ENCODE measurements around the gene CEBPE. TPM values are rescaled to one million over a fixed set of nuclear protein-coding genes. Genes with fewer than 3 reads are reported as not detected.
A peak's percentile ranks its signal among the peaks of the same experiment; 100 is the strongest.

The CEBPE gene
- polyA plus RNA-seq, 1 of the 3 experiments (the other 2 are of a cell fraction) = not detected

DNA sequence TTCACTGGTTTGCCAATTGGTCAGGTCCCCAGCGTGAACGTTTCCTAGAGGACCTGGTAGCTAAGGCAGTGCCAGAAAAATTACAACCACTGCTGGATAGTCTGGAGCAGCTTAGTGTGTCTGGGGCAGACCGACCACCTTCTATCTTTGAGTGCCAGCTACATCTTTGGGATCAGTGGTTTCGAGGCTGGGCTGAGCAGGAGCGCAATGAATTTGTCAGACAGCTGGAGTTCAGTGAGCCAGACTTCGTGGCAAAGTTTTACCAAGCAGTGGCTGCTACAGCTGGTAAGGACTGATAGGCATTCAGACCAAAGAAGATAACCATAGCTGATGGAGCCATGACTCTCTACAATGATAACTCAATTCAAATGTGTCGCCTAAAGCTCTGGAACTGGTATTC is 21.3 kb downstream of the CEBPE start:
- H3K9me3 ChIP-seq = no peaks in the 10 kb centered on the region
- H3K4me2 ChIP-seq = 0 out of 2 replicates have a peak overlapping the region, but pooled peaks have one; percentile 78
- H3K9ac ChIP-seq = no peak overlapping the region
- CTCF ChIA-PET = interaction anchor here (0.8 to 1.7 kb wide), 3 partner anchors 21 to 89 kb away, joined by 3 to 5 read pairs (median 5); no protein-coding TSS in a partner anchor
- H4K20me1 ChIP-seq (ENCODE audit: insufficient read depth) = peaks cover 48% of the 10 kb centered on the region
- no peaks in the 10 kb centered on the region for H3F3A ChIP-seq (replicated peaks; ENCODE audit: insufficient read depth)
- 93% methylated on average over 7 of the region's 7 CpGs for WGBS (ENCODE audit: low lambda C conversion rate)
- peaks cover 26 to 27% of the 10 kb centered on the region in 2 experiments for H3K36me3 ChIP-seq (replicated peaks in 1 of 2; ENCODE audit: control insufficient read depth in 1 of 2, insufficient read depth in 2 of 2, low read length in 1 of 2)
- H3K79me2 ChIP-seq (ENCODE audit: insufficient read depth) = peaks cover 56% of the 10 kb centered on the region
- H3K27ac ChIP-seq (ENCODE audit: low read depth in 2 of 2, low read length in 1 of 2) = no peak overlapping the region
- no peaks in the 10 kb centered on the region for H3K9me2 ChIP-seq
- DNase-seq = no peak
- POLR2A ChIA-PET = no interaction called here
- no peak for TF ChIP-seq SMC3 (IDR thresholded peaks at IDR 0.05; ENCODE audit: low read depth, low read length)
- TF ChIP-seq RAD21 (IDR thresholded peaks at IDR 0.05; ENCODE audit: low read length) = no peak
- TF ChIP-seq, protein P1, sequence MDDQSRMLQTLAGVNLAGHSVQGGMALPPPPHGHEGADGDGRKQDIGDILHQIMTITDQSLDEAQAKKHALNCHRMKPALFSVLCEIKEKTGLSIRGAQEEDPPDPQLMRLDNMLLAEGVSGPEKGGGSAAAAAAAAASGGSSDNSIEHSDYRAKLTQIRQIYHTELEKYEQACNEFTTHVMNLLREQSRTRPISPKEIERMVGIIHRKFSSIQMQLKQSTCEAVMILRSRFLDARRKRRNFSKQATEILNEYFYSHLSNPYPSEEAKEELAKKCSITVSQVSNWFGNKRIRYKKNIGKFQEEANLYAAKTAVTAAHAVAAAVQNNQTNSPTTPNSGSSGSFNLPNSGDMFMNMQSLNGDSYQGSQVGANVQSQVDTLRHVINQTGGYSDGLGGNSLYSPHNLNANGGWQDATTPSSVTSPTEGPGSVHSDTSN (IDR thresholded peaks at IDR 0.05) = no peak
- TF ChIP-seq RXRA (IDR thresholded peaks at IDR 0.05; ENCODE audit: borderline replicate concordance, low read depth) = no peak
- TF ChIP-seq NRF1 (IDR thresholded peaks at IDR 0.05; ENCODE audit: low read depth, low read length) = no peak
- TF ChIP-seq MEF2A (IDR thresholded peaks at IDR 0.05; ENCODE audit: borderline replicate concordance, low read depth) = no peak
- no peak for TF ChIP-seq EP300 (IDR thresholded peaks at IDR 0.05; ENCODE audit: borderline replicate concordance in 1 of 2, low read depth in 1 of 2, low read length in 1 of 2)
- no peak for TF ChIP-seq ELF1 (IDR thresholded peaks at IDR 0.05)
- TF ChIP-seq, protein P2, sequence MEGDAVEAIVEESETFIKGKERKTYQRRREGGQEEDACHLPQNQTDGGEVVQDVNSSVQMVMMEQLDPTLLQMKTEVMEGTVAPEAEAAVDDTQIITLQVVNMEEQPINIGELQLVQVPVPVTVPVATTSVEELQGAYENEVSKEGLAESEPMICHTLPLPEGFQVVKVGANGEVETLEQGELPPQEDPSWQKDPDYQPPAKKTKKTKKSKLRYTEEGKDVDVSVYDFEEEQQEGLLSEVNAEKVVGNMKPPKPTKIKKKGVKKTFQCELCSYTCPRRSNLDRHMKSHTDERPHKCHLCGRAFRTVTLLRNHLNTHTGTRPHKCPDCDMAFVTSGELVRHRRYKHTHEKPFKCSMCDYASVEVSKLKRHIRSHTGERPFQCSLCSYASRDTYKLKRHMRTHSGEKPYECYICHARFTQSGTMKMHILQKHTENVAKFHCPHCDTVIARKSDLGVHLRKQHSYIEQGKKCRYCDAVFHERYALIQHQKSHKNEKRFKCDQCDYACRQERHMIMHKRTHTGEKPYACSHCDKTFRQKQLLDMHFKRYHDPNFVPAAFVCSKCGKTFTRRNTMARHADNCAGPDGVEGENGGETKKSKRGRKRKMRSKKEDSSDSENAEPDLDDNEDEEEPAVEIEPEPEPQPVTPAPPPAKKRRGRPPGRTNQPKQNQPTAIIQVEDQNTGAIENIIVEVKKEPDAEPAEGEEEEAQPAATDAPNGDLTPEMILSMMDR (IDR thresholded peaks at IDR 0.05) = no peak
- TF ChIP-seq RCOR1 (IDR thresholded peaks at IDR 0.05; ENCODE audit: low read length) = no peak
- no peaks in the 10 kb centered on the region for H3K27me3 ChIP-seq (ENCODE audit: insufficient read depth)
- peaks cover 7 to 20% of the 10 kb centered on the region in 2 experiments; a peak in 3 of 4 replicates for H3K4me1 ChIP-seq (ENCODE audit: control insufficient read depth in 1 of 2, insufficient read depth in 2 of 2, low read depth in 1 of 2, low read length in 1 of 2)
- no peak overlapping the region for H2AFZ ChIP-seq (ENCODE audit: low read depth)
- no peak overlapping the region for H3K4me3 ChIP-seq (ENCODE audit: low read depth in 2 of 2, low read length in 1 of 2)

DNA sequence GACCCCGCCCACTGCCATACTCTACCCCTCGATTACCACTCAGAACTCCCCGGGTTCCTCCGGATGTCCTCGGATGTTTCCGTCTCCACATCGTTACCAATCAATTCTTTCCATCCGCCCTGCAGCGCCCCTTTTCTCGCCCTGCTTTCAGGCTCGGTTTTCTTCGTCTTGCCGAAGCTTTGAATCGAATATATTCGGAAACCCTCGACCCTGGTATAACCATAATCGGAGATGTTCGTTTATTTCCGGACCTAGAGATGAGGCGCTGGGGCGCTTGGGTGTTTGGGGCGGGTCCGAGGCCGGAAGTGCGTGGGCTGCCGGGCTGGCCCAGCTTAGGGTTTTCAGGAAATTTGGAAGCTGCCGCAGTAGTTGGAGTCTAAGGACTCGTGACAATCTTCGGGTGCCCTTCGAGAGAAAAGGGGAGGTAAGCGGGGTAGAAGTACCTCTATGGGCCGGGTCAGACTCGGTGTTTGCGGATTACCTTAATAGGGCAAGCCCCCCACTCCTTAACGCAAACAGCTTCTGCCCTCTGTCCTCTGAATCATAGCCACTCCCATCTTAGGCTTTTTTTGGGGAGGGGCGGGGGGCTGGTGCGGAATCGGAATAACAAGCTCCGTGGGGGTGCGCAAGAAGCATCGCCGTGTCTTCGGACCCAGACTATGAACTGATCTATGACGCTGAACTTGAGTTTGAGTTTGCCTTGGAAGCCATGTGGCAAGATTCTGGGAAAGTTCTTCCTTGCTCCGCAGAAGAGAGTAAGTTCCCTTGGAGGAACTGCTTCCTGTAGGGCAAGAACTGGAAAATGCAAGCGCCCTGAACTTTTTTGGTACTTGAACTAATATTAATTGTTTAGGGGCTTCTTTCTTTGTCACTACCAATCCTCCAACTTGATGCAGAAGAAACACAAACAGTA is 23.6 kb downstream of the CEBPE start, which contains the start of gene C14orf119:
Gene C14orf119, plus strand, starts transcription at position 310 of the 913 bp plus-strand sequence. CDS start 2,154 bp downstream, outside the sequence.
- Histone ChIP-seq H3K36me3 (replicated peaks in 1 of 2; ENCODE audit: control insufficient read depth in 1 of 2, insufficient read depth in 2 of 2, low read length in 1 of 2) (peaks cover 39 to 45% of the 10 kb centered on the region in 2 experiments), H3K9me2 (no peaks in the 10 kb centered on the region), H3K9me3 (no peaks in the 10 kb centered on the region), H3K4me3 (ENCODE audit: low read depth in 2 of 2, low read length in 1 of 2) (peak within 1 kb of the TSS; percentile 77 to 94), H3K4me1 (ENCODE audit: control insufficient read depth in 1 of 2, insufficient read depth in 2 of 2, low read depth in 1 of 2, low read length in 1 of 2) (peaks cover 7 to 20% of the 10 kb centered on the region in 2 experiments; a peak in 3 of 4 replicates), H3K9ac (peak within 1 kb of the TSS; percentile 95), H2AFZ (ENCODE audit: low read depth) (peak within 1 kb of the TSS; percentile 75), H3K4me2 (peak within 1 kb of the TSS; percentile 86), H3K79me2 (ENCODE audit: insufficient read depth) (peaks cover 78% of the 10 kb centered on the region), H3K27ac (ENCODE audit: low read depth in 2 of 2, low read length in 1 of 2) (peak within 1 kb of the TSS; percentile 93 to 96), H3K27me3 (ENCODE audit: insufficient read depth) (no peaks in the 10 kb centered on the region), H4K20me1 (ENCODE audit: insufficient read depth) (peaks cover 58% of the 10 kb centered on the region), H3F3A (replicated peaks; ENCODE audit: insufficient read depth) (no peaks in the 10 kb centered on the region)
- POLR2A ChIA-PET = interaction anchor here (0.6 to 2.1 kb wide), 15 partner anchors 12 to 467 kb away, joined by 3 to 11 read pairs (median 4); partner anchors contain the start of genes CDH24, HOMEZ, PABPN1 and PPP1R3E
- CTCF ChIA-PET = interaction anchor here (0.6 to 3.4 kb wide), 14 partner anchors 13 to 223 kb away, joined by 3 to 21 read pairs (median 4); partner anchors contain the start of gene CDH24
- WGBS (ENCODE audit: low lambda C conversion rate) = under 1% methylated on average over 40 of the region's 46 CpGs
- peak; percentile 97 for DNase-seq
- TF ChIP-seq RAD21 (IDR thresholded peaks at IDR 0.05; ENCODE audit: low read length) (no peak), YY1 (IDR thresholded peaks at IDR 0.05; ENCODE audit: low read depth) (0 out of 2 replicates have a peak, but pooled peaks have one; percentile 57), RFX5 (IDR thresholded peaks at IDR 0.05; ENCODE audit: low read length) (peak; percentile 16), TAF1 (IDR thresholded peaks at IDR 0.05; ENCODE audit: borderline replicate concordance, low read depth, low read length) (peak; percentile 78), MXI1 (IDR thresholded peaks at IDR 0.05; ENCODE audit: low read depth, low read length) (peak; percentile 46; the same call in 1 of the 2 replicates), SIN3A (IDR thresholded peaks at IDR 0.05; ENCODE audit: borderline replicate concordance, low read depth, low read length) (no peak), ELF1 (IDR thresholded peaks at IDR 0.05) (peak; percentile 69; the same call in 1 of the 2 replicates), FOSL2 (IDR thresholded peaks at IDR 0.05; ENCODE audit: borderline replicate concordance, low read depth) (peak; percentile 44; the same call in 1 of the 2 replicates)
- TF ChIP-seq, protein P3, sequence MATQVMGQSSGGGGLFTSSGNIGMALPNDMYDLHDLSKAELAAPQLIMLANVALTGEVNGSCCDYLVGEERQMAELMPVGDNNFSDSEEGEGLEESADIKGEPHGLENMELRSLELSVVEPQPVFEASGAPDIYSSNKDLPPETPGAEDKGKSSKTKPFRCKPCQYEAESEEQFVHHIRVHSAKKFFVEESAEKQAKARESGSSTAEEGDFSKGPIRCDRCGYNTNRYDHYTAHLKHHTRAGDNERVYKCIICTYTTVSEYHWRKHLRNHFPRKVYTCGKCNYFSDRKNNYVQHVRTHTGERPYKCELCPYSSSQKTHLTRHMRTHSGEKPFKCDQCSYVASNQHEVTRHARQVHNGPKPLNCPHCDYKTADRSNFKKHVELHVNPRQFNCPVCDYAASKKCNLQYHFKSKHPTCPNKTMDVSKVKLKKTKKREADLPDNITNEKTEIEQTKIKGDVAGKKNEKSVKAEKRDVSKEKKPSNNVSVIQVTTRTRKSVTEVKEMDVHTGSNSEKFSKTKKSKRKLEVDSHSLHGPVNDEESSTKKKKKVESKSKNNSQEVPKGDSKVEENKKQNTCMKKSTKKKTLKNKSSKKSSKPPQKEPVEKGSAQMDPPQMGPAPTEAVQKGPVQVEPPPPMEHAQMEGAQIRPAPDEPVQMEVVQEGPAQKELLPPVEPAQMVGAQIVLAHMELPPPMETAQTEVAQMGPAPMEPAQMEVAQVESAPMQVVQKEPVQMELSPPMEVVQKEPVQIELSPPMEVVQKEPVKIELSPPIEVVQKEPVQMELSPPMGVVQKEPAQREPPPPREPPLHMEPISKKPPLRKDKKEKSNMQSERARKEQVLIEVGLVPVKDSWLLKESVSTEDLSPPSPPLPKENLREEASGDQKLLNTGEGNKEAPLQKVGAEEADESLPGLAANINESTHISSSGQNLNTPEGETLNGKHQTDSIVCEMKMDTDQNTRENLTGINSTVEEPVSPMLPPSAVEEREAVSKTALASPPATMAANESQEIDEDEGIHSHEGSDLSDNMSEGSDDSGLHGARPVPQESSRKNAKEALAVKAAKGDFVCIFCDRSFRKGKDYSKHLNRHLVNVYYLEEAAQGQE (IDR thresholded peaks at IDR 0.05; ENCODE audit: low read depth, low read length) = 0 out of 2 replicates have a peak, but pooled peaks have one; percentile 9
- TF ChIP-seq, protein P1 (IDR thresholded peaks at IDR 0.05) = no peak; the same call in 1 of the 2 replicates

Measured in SK-N-SH (cell line).